Karpas-422 (cell line): ENCODE results near the gene FIGNL2. TPM values are rescaled to one million over a fixed set of nuclear protein-coding genes. Genes with fewer than 3 reads are reported as not detected.

Experiments used
- DNase-seq: peaks from one replicate; pipeline ENCODE4 v3.0.0-alpha.2; 2015
- H2AFZ ChIP-seq: fragments of 200-600 bp; sonication (generic); 2 replicates; pipeline ENCODE4 v1.6.1; 2014; ENCODE audit warnings: antibody characterized with exemption, low read length, mixed read lengths
- H3K27ac ChIP-seq: fragments of 200-600 bp; sonication (generic); 2 replicates; pipeline ENCODE4 v1.5.1; 2014; ENCODE audit warnings: mild to moderate bottlenecking, low read length, moderate library complexity
- H3K27me3 ChIP-seq: fragments of 200-600 bp; sonication (generic); 2 replicates; pipeline ENCODE4 v1.6.1; 2014; ENCODE audit warnings: low read length, mixed read lengths
- H3K36me3 ChIP-seq: fragments of 200-600 bp; sonication (generic); 2 replicates; pipeline ENCODE4 v1.6.1; 2014; ENCODE audit warnings: low read length, mixed read lengths; ENCODE audit not compliant: insufficient read depth
- H3K4me1 ChIP-seq: fragments of 200-600 bp; sonication (generic); 2 replicates; pipeline ENCODE4 v1.6.1; 2014; ENCODE audit warnings: mild to moderate bottlenecking, low read length, mixed read lengths
- H3K4me2 ChIP-seq: fragments of 200-600 bp; sonication (generic); 2 replicates; pipeline ENCODE4 v1.6.1; 2014; ENCODE audit warnings: low read length, low read depth, mild to moderate bottlenecking; ENCODE audit not compliant: poor library complexity, severe bottlenecking
- H3K4me3 ChIP-seq: fragments of 200-600 bp; sonication (generic); 2 replicates; pipeline ENCODE4 v1.5.1; 2014; ENCODE audit warnings: mild to moderate bottlenecking, antibody characterized with exemption, low read length, mixed read lengths
- H3K79me2 ChIP-seq: fragments of 200-600 bp; sonication (generic); 2 replicates; pipeline ENCODE4 v1.6.1; 2014; ENCODE audit warnings: mild to moderate bottlenecking, low read length, mixed read lengths
- H3K9ac ChIP-seq: fragments of 200-600 bp; sonication (generic); 2 replicates; pipeline ENCODE4 v1.6.0; 2014; ENCODE audit warnings: low read length
- H3K9me2 ChIP-seq: fragments of 200-600 bp; sonication (generic), shearing (Covaris generic); replicated peaks from 2 replicates; pipeline ENCODE4 v1.6.0; 2014; ENCODE audit warnings: mild to moderate bottlenecking, low read length, moderate library complexity; ENCODE audit not compliant: insufficient read depth
- H3K9me3 ChIP-seq: fragments of 300-700, 200-600 bp; sonication (generic); 2 replicates; pipeline ENCODE4 v1.6.1; 2014; ENCODE audit warnings: low read length, mixed read lengths
- H4K20me1 ChIP-seq: fragments of 200-600 bp; sonication (generic); 2 replicates; pipeline ENCODE4 v1.6.1; 2014; ENCODE audit warnings: mild to moderate bottlenecking, antibody characterized with exemption, low read length, low read depth; ENCODE audit not compliant: insufficient read depth
- total RNA-seq: library from RNA; depleted of rRNA; stranded (reverse); fragments of >200 nt; shearing (Covaris generic); gene quantifications from 2 replicates; pipeline ENCODE4 v1.2.3, GENCODE V29; 2014; ENCODE audit warnings: low replicate concordance

Gene FIGNL2
- total RNA-seq, 1 experiment from 2014 or later, result not detected

DNA sequence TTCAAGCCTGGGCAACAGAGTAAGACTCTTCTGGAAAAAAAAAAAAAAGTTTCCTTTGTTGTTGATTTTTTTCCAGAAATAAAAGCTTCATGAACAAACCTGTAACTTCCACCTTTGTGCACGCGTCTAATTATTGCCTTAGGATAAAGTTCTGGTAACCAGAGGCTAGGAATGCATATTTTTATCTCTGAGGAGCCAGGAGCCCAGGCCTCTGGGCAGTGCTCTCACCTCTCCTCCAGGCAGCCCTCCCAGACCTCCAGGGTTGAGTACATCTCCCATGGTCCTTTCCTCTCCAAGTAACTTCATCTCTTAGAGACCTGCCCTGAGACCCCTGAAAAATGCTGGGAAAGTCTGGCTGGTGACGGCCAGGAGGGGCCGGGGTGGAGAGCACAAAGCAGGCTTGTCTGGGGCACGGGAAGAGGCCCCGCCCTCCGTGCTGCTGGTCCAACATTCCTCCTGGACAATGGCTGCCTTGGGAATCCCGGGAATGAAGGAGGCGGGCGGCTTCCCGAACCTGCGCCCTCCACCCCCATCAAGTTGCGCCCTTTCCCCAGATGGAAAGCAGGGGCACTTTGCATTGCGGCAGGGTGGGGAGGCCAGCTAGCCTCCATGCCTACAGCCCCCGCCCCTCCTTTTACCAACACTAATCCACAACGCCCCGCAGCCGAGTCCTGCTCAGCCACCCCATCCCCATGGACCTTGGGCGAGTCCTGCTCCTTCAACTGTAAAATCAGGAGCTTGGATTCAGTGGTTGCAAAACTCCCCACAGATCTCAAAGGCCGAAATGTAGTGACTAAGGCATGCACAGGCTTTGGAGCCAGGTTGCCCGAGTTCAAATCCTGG lies 7.3 kb upstream of the FIGNL2 start:
- Histone ChIP-seq H3K4me2 (no peak overlapping the region), H4K20me1 (no peaks in the 10 kb centered on the region), H2AFZ (no peak overlapping the region)

DNA sequence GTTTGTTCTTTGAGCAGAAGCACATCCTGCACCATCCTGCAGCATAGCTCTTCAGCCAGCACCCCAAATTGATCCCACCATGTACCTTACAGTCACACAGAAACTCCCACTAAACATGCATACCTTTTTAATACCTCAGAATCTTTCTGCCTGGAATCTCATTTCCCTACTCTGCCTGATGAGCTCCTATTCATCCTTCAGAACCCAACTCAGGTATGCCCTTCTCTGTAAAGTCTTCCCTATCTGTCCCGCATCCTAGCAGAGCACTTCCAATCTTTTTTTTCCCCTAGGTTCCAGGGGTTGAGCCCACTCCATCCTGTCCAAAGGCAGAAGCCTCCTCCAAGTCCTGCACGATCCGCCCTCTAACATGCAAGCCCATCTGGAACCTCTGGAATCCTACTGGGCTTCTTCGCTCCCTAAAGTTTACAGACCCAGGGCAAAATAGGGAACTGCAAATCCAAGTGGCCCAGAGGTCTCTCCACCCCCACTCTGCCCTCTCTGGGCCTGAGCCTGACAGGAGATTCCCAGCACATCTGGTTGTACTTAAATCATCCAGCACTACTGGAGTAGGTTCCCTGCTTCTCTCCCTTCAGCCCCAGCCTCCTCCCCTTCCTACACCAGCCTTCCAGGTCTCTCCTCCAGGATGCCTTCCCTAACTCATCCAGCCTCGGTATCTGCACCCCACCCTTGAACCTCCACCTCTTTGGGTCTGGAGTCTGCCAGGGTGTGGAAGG lies 4.1 kb upstream of the FIGNL2 start:
- Histone ChIP-seq H3K27me3 (no peaks in the 10 kb centered on the region), H3K9me2 (no peaks in the 10 kb centered on the region), H3K9me3 (no peaks in the 10 kb centered on the region), H3K79me2 (no peaks in the 10 kb centered on the region), H3K36me3 (no peaks in the 10 kb centered on the region), H3K4me3 (no peak overlapping the region), H4K20me1 (no peaks in the 10 kb centered on the region), H3K27ac (no peak overlapping the region), H2AFZ (no peak overlapping the region), H3K4me1 (no peaks in the 10 kb centered on the region), H3K9ac (no peak overlapping the region), H3K4me2 (no peak overlapping the region)
- DNase-seq, result no peak

More for the DNA sequence above, 7.3 kb upstream of the FIGNL2 start:
- H3K36me3 ChIP-seq, result no peaks in the 10 kb centered on the region
- no peaks in the 10 kb centered on the region for H3K9me3 ChIP-seq
- H3K9me2 ChIP-seq, result no peaks in the 10 kb centered on the region
- H3K27me3 ChIP-seq, result no peaks in the 10 kb centered on the region
- H3K9ac ChIP-seq, result no peak overlapping the region
- no peaks in the 10 kb centered on the region for H3K79me2 ChIP-seq
- DNase-seq, result no peak
- no peak overlapping the region for H3K4me3 ChIP-seq
- H3K27ac ChIP-seq, result no peak overlapping the region
- no peaks in the 10 kb centered on the region for H3K4me1 ChIP-seq

GRCh38 chr12:51851413-51852124 lies 3.1 kb upstream of the FIGNL2 start:
- Histone ChIP-seq H2AFZ (no peak overlapping the region), H3K79me2 (no peaks in the 10 kb centered on the region), H3K27me3 (no peaks in the 10 kb centered on the region), H3K9me3 (no peaks in the 10 kb centered on the region), H3K9ac (no peak overlapping the region), H3K4me2 (no peak overlapping the region), H3K27ac (no peak overlapping the region), H4K20me1 (no peaks in the 10 kb centered on the region), H3K4me1 (no peaks in the 10 kb centered on the region), H3K36me3 (no peaks in the 10 kb centered on the region), H3K4me3 (no peak overlapping the region), H3K9me2 (no peaks in the 10 kb centered on the region)
- no peak for DNase-seq

GRCh38 chr12:51850965-51851299 lies 2.4 kb upstream of the FIGNL2 start:
- no peaks in the 10 kb centered on the region for H3K9me2 ChIP-seq
- H3K4me1 ChIP-seq, result no peaks in the 10 kb centered on the region

GRCh38 chr12:51850081-51850964 lies 1.8 kb upstream of the FIGNL2 start:
- Histone ChIP-seq H3K27me3 (no peaks in the 10 kb centered on the region), H4K20me1 (no peaks in the 10 kb centered on the region), H3K36me3 (no peaks in the 10 kb centered on the region), H3K79me2 (no peaks in the 10 kb centered on the region), H2AFZ (no peak overlapping the region), H3K4me2 (no peak overlapping the region), H3K9me3 (no peaks in the 10 kb centered on the region), H3K9ac (no peak overlapping the region), H3K4me3 (no peak overlapping the region), H3K4me1 (no peaks in the 10 kb centered on the region), H3K9me2 (no peaks in the 10 kb centered on the region), H3K27ac (no peak overlapping the region)
- no peak for DNase-seq

More at GRCh38 chr12:51850965-51851299, 2.4 kb upstream of the FIGNL2 start:
- H3K79me2 ChIP-seq, result no peaks in the 10 kb centered on the region
- H3K4me2 ChIP-seq, result no peak overlapping the region
- H3K4me3 ChIP-seq, result no peak overlapping the region
- DNase-seq, result no peak
- H2AFZ ChIP-seq, result no peak overlapping the region
- H4K20me1 ChIP-seq, result no peaks in the 10 kb centered on the region
- H3K9ac ChIP-seq, result no peak overlapping the region
- no peak overlapping the region for H3K27ac ChIP-seq
- H3K27me3 ChIP-seq, result no peaks in the 10 kb centered on the region
- H3K9me3 ChIP-seq, result no peaks in the 10 kb centered on the region
- no peaks in the 10 kb centered on the region for H3K36me3 ChIP-seq

GRCh38 chr12:51848841-51849735 lies 570 bp upstream of the FIGNL2 start:
- Histone ChIP-seq H3K4me1 (no peaks in the 10 kb centered on the region), H3K4me2 (no peak overlapping the region), H3K79me2 (no peaks in the 10 kb centered on the region), H3K27me3 (no peaks in the 10 kb centered on the region), H3K9me2 (no peaks in the 10 kb centered on the region), H3K36me3 (no peaks in the 10 kb centered on the region), H2AFZ (no peak overlapping the region), H3K27ac (no peak overlapping the region), H3K4me3 (no peak overlapping the region), H3K9ac (no peak overlapping the region), H3K9me3 (no peaks in the 10 kb centered on the region), H4K20me1 (no peaks in the 10 kb centered on the region)
- DNase-seq, result no peak

- H3K9ac ChIP-seq, result no peak overlapping the region
- no peak overlapping the region for H3K4me2 ChIP-seq
- no peak overlapping the region for H3K4me3 ChIP-seq
Measured at GRCh38 chr12:51847643-51848325, 734 bp downstream of the FIGNL2 start.

More at GRCh38 chr12:51847643-51848325, 734 bp downstream of the FIGNL2 start:
- Histone ChIP-seq H3K9me3 (no peaks in the 10 kb centered on the region), H3K4me1 (no peaks in the 10 kb centered on the region), H3K36me3 (no peaks in the 10 kb centered on the region), H2AFZ (no peak overlapping the region), H3K27ac (no peak overlapping the region), H3K9me2 (no peaks in the 10 kb centered on the region), H3K27me3 (no peaks in the 10 kb centered on the region), H4K20me1 (no peaks in the 10 kb centered on the region), H3K79me2 (no peaks in the 10 kb centered on the region)
- no peak for DNase-seq
